B cell (primary cell): Measurements from ENCODE around the gene BCL2L1. TPM values are rescaled to one million over a fixed set of nuclear protein-coding genes. Genes with fewer than 3 reads are reported as not detected.

Experiments
- ATAC-seq: fragments of 200-7000 bp; cut with Tn5 transposase; one replicate; pipeline ENCODE4 v1.10.0; 2021; ENCODE audit warnings: low read depth, mild to moderate bottlenecking, moderate number of reproducible peaks, moderate library complexity
- CTCF ChIA-PET: fragments of 350-600 bp; sonication (Branson Sonifier 250); formaldehyde crosslinking; loops from one replicate; lab custom pipeline; 2021; ENCODE audit warnings: antibody characterized with exemption, inconsistent platforms; lab: Charles Lee
- POLR2A ChIA-PET: fragments of 350-600 bp; sonication (Branson Sonifier 250); formaldehyde crosslinking; loops from one replicate; lab custom pipeline; 2021; ENCODE audit warnings: antibody characterized with exemption; lab: Charles Lee
- DNase-seq: peaks from one replicate; pipeline ENCODE4 v3.0.0; 2013
- H2AFZ ChIP-seq: 2 replicates; pipeline ENCODE4 v1.6.1; 2012; ENCODE audit warnings: mild to moderate bottlenecking, low read depth, low read length; ENCODE audit not compliant: insufficient read depth, poor library complexity, severe bottlenecking
- H3K27ac ChIP-seq, 2 donors: 1 replicate in 1 of 2; 2 replicates in 1 of 2; pipeline ENCODE4 v1.5.1; 2012 to 2013; ENCODE audit warnings: low read length in 2 of 2, mild to moderate bottlenecking in 2 of 2, moderate library complexity in 1 of 2
- H3K27me3 ChIP-seq, 4 experiments: fragments of 200-600 bp in 1 of 4; sonication (generic) in 1 of 4; replicated peaks in 1 of 4; 1 replicate in 2 of 4; 2 replicates in 2 of 4; pipeline versions ENCODE4 v1.6.1 to v1.7.0; 2013 to 2016; ENCODE audit warnings: low read length in 3 of 4, mild to moderate bottlenecking in 2 of 4, mixed read lengths in 1 of 4, moderate library complexity in 1 of 4; ENCODE audit not compliant: insufficient read depth in 4 of 4, control insufficient read depth in 3 of 4; ENCODE audit errors: control extremely low read depth in 1 of 4
- H3K36me3 ChIP-seq, 2 experiments: replicated peaks in 1 of 2; 1 replicate in 1 of 2; 2 replicates in 1 of 2; pipeline versions ENCODE4 v1.6.1 to v1.7.1; 2013; ENCODE audit warnings: low read length in 1 of 2; ENCODE audit not compliant: insufficient read depth in 2 of 2, control insufficient read depth in 1 of 2; ENCODE audit errors: control extremely low read depth in 1 of 2, extremely low read depth in 1 of 2
- H3K4me1 ChIP-seq, 2 donors: fragments of 200-600 bp in 1 of 2; sonication (generic) in 1 of 2; 1 replicate in 1 of 2; 2 replicates in 1 of 2; pipeline versions ENCODE4 v1.5.1 to v1.6.1; 2013 to 2017; ENCODE audit warnings: low read length in 2 of 2; ENCODE audit not compliant: control insufficient read depth in 2 of 2, insufficient read depth in 2 of 2
- H3K4me2 ChIP-seq: replicated peaks from 2 replicates; pipeline ENCODE3; 2012; ENCODE audit warnings: mild to moderate bottlenecking, low read depth, low read length; ENCODE audit not compliant: poor library complexity, severe bottlenecking
- H3K4me3 ChIP-seq, 5 experiments: fragments of 200-600 bp in 1 of 5; sonication (generic) in 1 of 5; 1 replicate in 3 of 5; 2 replicates in 2 of 5; pipeline versions ENCODE4 v1.5.1 to v1.7.0; 2011 to 2016; ENCODE audit warnings: low read length in 4 of 5, mild to moderate bottlenecking in 4 of 5, low read depth in 2 of 5, control low read depth in 1 of 5, moderate library complexity in 1 of 5; ENCODE audit not compliant: insufficient read depth in 1 of 5; ENCODE audit errors: control extremely low read depth in 1 of 5, extremely low read depth in 1 of 5
- H3K79me2 ChIP-seq: fragments of 200-600 bp; sonication (generic); one replicate; pipeline ENCODE4 v1.6.0; 2016; ENCODE audit warnings: low read length; ENCODE audit not compliant: control insufficient read depth, insufficient read depth
- H3K9ac ChIP-seq: fragments of 200-600 bp; sonication (generic); 2 replicates; pipeline ENCODE4 v1.6.1; 2017; ENCODE audit warnings: mild to moderate bottlenecking, low read length, moderate library complexity
- H3K9me3 ChIP-seq, 3 donors: one replicate each; pipeline versions ENCODE4 v1.6.1 to v1.7.1; 2013; ENCODE audit warnings: low read length in 2 of 3; ENCODE audit not compliant: control insufficient read depth in 2 of 3, insufficient read depth in 1 of 3; ENCODE audit errors: control extremely low read depth in 1 of 3
- H4K20me1 ChIP-seq: 2 replicates; pipeline ENCODE4 v1.6.0; 2012; ENCODE audit warnings: mild to moderate bottlenecking, low read length; ENCODE audit not compliant: insufficient read depth, control insufficient read depth, poor library complexity, severe bottlenecking
- H3K27ac Mint-ChIP-seq: one replicate; pipeline ENCODE4 v1.8.0; 2021; ENCODE audit warnings: mixed read lengths
- H3K27me3 Mint-ChIP-seq: one replicate; pipeline ENCODE4 v1.8.0; 2021; ENCODE audit warnings: mixed read lengths
- H3K4me1 Mint-ChIP-seq: one replicate; pipeline ENCODE4 v1.8.0; 2021; ENCODE audit warnings: mixed read lengths
- H3K4me3 Mint-ChIP-seq: one replicate; pipeline ENCODE4 v1.8.0; 2021; ENCODE audit warnings: mixed read lengths
- H3K9me3 Mint-ChIP-seq: one replicate; pipeline ENCODE4 v1.8.0; 2022; ENCODE audit warnings: mixed read lengths; ENCODE audit not compliant: insufficient read depth
- CTCF ChIP-seq: fragments of 200-600 bp; IDR thresholded peaks from one replicate; pipeline ENCODE4 v1.8.0; 2022; ENCODE audit warnings: antibody characterized with exemption, mild to moderate bottlenecking
- EZH2 ChIP-seq: IDR thresholded peaks from 2 replicates; pipeline ENCODE4 v1.6.1; 2012; ENCODE audit warnings: borderline replicate concordance, low read depth, mild to moderate bottlenecking, moderate library complexity, low read length; ENCODE audit not compliant: insufficient read depth, poor library complexity, severe bottlenecking
- WGBS: methylation state at CpG from one replicate; pipeline ENCODE4 v1.1.5; 2013; ENCODE audit warnings: missing lambda C conversion rate; ENCODE audit not compliant: insufficient coverage; 5-methylcytosine and 5-hydroxymethylcytosine counted together
- intact Hi-C: fragments of 100-400 bp; cut with micrococcal nuclease; formaldehyde crosslinking; loops from one replicate; pipeline ENCODE4 v1.10.0; 2022
- polyA minus RNA-seq: library from RNA; depleted of rRNA, polyadenylated mRNA; stranded (reverse); fragments of >200 nt; gene quantifications from 2 replicates; pipeline ENCODE4 v1.2.3, GENCODE V29; 2012
- polyA plus RNA-seq: library from polyadenylated mRNA; depleted of rRNA; stranded (reverse); fragments of >200 nt; gene quantifications from 2 replicates; pipeline ENCODE4 v1.2.3, GENCODE V29; 2012
- total RNA-seq, 2 donors: library from RNA; stranded (reverse); fragments of 120-200 nt in 1 of 2; gene quantifications; 1 replicate in 1 of 2; 2 replicates in 1 of 2; pipeline versions ENCODE4 v1.2.3 to v1.2.4, GENCODE V29; 2013 to 2022

Gene BCL2L1
- 27.6 and 33.0 TPM in 2 replicates for total RNA-seq
- total RNA-seq (2013), result 19.6 TPM
- polyA plus RNA-seq, result 9.5 and 10.1 TPM in 2 replicates
- 17.1 and 34.2 TPM in 2 replicates for polyA minus RNA-seq

GRCh38 chr20:31722257-31723068 lies at the start of gene BCL2L1:
Gene BCL2L1 (minus strand): TSS chr20:31722868. CDS start chr20:31722218, 650 bp downstream.
- Histone ChIP-seq H3K27me3 (no peaks in the 10 kb centered on the region), H3K79me2 (peaks cover 51% of the 10 kb centered on the region), H2AFZ (peak within 1 kb of the TSS; percentile 93), H3K9ac (peak within 1 kb of the TSS; percentile 97), H3K4me1 (peaks cover 44 to 50% of the 10 kb centered on the region in 2 donors), H4K20me1 (peaks cover 6% of the 10 kb centered on the region), H3K9me3 (no peaks in the 10 kb centered on the region), H3K4me3 (peak within 1 kb of the TSS; percentile 65 to 99 (median 88)), H3K36me3 (no peaks in the 10 kb centered on the region), H3K4me2 (peak within 1 kb of the TSS; percentile 99), H3K27ac (peak within 1 kb of the TSS; percentile 84 to 97)
- Mint-ChIP-seq H3K27me3 (no peaks in the 10 kb centered on the region), H3K4me3 (peak within 1 kb of the TSS; percentile 92), H3K9me3 (no peaks in the 10 kb centered on the region), H3K4me1 (peaks cover 50% of the 10 kb centered on the region), H3K27ac (peak within 1 kb of the TSS; percentile 95)
- no peak for TF ChIP-seq EZH2
- TF ChIP-seq CTCF, result peak; percentile 60
- ChIA-PET POLR2A (interaction anchor here (0.5 to 2.8 kb wide), 10 partner anchors 16 to 157 kb away, joined by 3 to 43 read pairs (median 6); partner anchors contain the start of gene TPX2), CTCF (interaction anchor here (0.5 to 10.5 kb wide), 23 partner anchors 8 to 229 kb away, joined by 3 to 455 read pairs (median 5); partner anchors contain the start of gene PDRG1)
- ATAC-seq (peak; percentile 23), DNase-seq (peak; percentile 80)
- WGBS, result under 1% methylated on average over 28 of the region's 38 CpGs
- intact Hi-C loops, result loop anchor here (1.0 to 2.0 kb wide), 9 partner anchors 17 to 160 kb away; partner anchors contain the start of genes ID1 and TPX2

- H3K9me3 Mint-ChIP-seq, result no peaks in the 10 kb centered on the region
- Histone ChIP-seq H3K9ac (no peak overlapping the region), H3K27ac (no peak overlapping the region), H3K4me3 (no peak overlapping the region), H3K36me3 (no peaks in the 10 kb centered on the region), H3K27me3 (no peaks in the 10 kb centered on the region), H2AFZ (peak overlapping the region; percentile 30), H3K79me2 (no peaks in the 10 kb centered on the region), H3K4me1 (no peaks in the 10 kb centered on the region), H4K20me1 (no peaks in the 10 kb centered on the region), H3K4me2 (no peak overlapping the region), H3K9me3 (no peaks in the 10 kb centered on the region)
- no peak for TF ChIP-seq CTCF
- TF ChIP-seq EZH2, result no peak
- WGBS, result no CpG with 5 or more reads among the region's 1 CpG
- ATAC-seq, result no peak
- intact Hi-C loops, result no loop called here
- no peak for DNase-seq
- H3K27me3 Mint-ChIP-seq, result no peaks in the 10 kb centered on the region
- H3K27ac Mint-ChIP-seq, result no peak overlapping the region
- CTCF ChIA-PET, result interaction anchor here (0.7 kb wide), 1 partner anchor 53 kb away, joined by 3 read pairs; no protein-coding TSS in a partner anchor
- POLR2A ChIA-PET, result no interaction called here
- H3K4me1 Mint-ChIP-seq, result no peaks in the 10 kb centered on the region
- H3K4me3 Mint-ChIP-seq, result no peak overlapping the region
Measured at GRCh38 chr20:31770243-31770642, 47.6 kb upstream of the BCL2L1 start.
